Measurements from ENCODE around the gene SCAMP3. TPM values are rescaled to one million over a fixed set of nuclear protein-coding genes. Genes with fewer than 3 reads are reported as not detected.
A peak's percentile ranks its signal among the peaks of the same experiment; 100 is the strongest.

SCAMP3 gene
- total RNA-seq, 2 donors from 2014 or later: 77.2 to 77.7 TPM

- H3K9me3 ChIP-seq: no peaks in the 10 kb centered on the region
- H3K27me3 ChIP-seq: no peaks in the 10 kb centered on the region
- peaks cover 0 to 36% of the 10 kb centered on the region in 2 donors for H3K4me1 ChIP-seq
- H3K4me3 ChIP-seq: peak overlapping the region; percentile 79
- peak; percentile 93 for DNase-seq (ENCODE audit: low spot score)
- H3K27ac ChIP-seq: peak overlapping the region; percentile 99 to 100
- H3K36me3 ChIP-seq: peaks cover 10% of the 10 kb centered on the region
- peak; percentile 80 to 86 for TF ChIP-seq CTCF (IDR thresholded peaks at IDR 0.05)
Observed at GRCh38 chr1:155206891-155207805, 55.0 kb downstream of the SCAMP3 start.

Other genes starting within 250 kb of the SCAMP3 start
- not detected for gene DCST2, start 228.6 kb downstream of the SCAMP3 start, total RNA-seq
- not detected for gene DCST1, start 228.5 kb downstream of the SCAMP3 start, total RNA-seq
- 10 to 100 TPM; 64.6 to 96.7 TPM for gene ADAM15, start 211.0 kb downstream of the SCAMP3 start, total RNA-seq
- 1 to 10 TPM; 2.2 to 3.5 TPM for gene EFNA4, start 198.6 kb downstream of the SCAMP3 start, total RNA-seq
- 1 to 10 TPM in 1 of 2 donors, not detected in 1; 3.2 TPM for gene EFNA3, start 183.5 kb downstream of the SCAMP3 start, total RNA-seq
- gene EFNA1, start 134.5 kb downstream of the SCAMP3 start, total RNA-seq: 10 to 100 TPM; 24.8 to 41.4 TPM
- gene SLC50A1, start 126.5 kb downstream of the SCAMP3 start, total RNA-seq: 1 to 10 TPM; 3.7 to 10.0 TPM
- 10 to 100 TPM; 46.5 to 47.8 TPM for gene DPM3, start 121.8 kb downstream of the SCAMP3 start, total RNA-seq
- 100 to 1,000 TPM; 124 to 147 TPM for gene KRTCAP2, start 89.1 kb downstream of the SCAMP3 start, total RNA-seq
- under 1 TPM in 1 of 2 donors, not detected in 1; 0.20 TPM for gene TRIM46, start 88.5 kb downstream of the SCAMP3 start, total RNA-seq
- gene THBS3, start 54.5 kb downstream of the SCAMP3 start, total RNA-seq: 10 to 100 TPM; 10.9 to 11.2 TPM
- gene MTX1, start 53.7 kb downstream of the SCAMP3 start, total RNA-seq: 10 to 100 TPM; 16.2 to 27.0 TPM
- gene ENTREP3, start 6.9 kb downstream of the SCAMP3 start, total RNA-seq: 10 to 100 TPM; 14.4 to 15.5 TPM
- gene CLK2, start 11.1 kb upstream of the SCAMP3 start, total RNA-seq: 10 to 100 TPM in 1 of 2 donors, 1 to 10 TPM in 1; 9.8 to 16.4 TPM
- gene HCN3, start 15.1 kb upstream of the SCAMP3 start, total RNA-seq: under 1 TPM; 0.35 to 0.41 TPM
- not detected for gene PKLR, start 39.1 kb upstream of the SCAMP3 start, total RNA-seq
- 10 to 100 TPM; 65.3 to 73.1 TPM for gene FDPS, start 46.5 kb upstream of the SCAMP3 start, total RNA-seq
- gene RUSC1, start 58.5 kb upstream of the SCAMP3 start, total RNA-seq: 10 to 100 TPM; 20.2 to 23.9 TPM